AG04450 (cell line): ENCODE data around the gene BMERB1. TPM values are rescaled to one million over a fixed set of nuclear protein-coding genes. Genes with fewer than 3 reads are reported as not detected.

Source experiments
- CTCF ChIA-PET: fragments of 300-600, 350-600 bp; formaldehyde crosslinking; extraction: SDS; loops from one replicate; lab custom pipeline; 2022; ENCODE audit warnings: antibody characterized with exemption, inconsistent platforms; lab: Charles Lee
- POLR2A ChIA-PET: fragments of 350-600 bp; formaldehyde crosslinking; extraction: SDS; loops from one replicate; lab custom pipeline; 2021; ENCODE audit warnings: antibody characterized with exemption, inconsistent platforms; lab: Yijun Ruan, JAX
- DNase-seq: peaks from one replicate; pipeline ENCODE4 v3.0.0-alpha.2; 2011; ENCODE audit warnings: low read depth, low spot score
- H3K27ac ChIP-seq: one replicate; pipeline ENCODE4 v1.5.1; 2012; ENCODE audit warnings: low read depth, low read length, control low read depth
- H3K27me3 ChIP-seq: one replicate; pipeline ENCODE4 v1.6.0; 2012; ENCODE audit warnings: low read length; ENCODE audit not compliant: control insufficient read depth, insufficient read depth
- H3K4me3 ChIP-seq: 2 replicates; pipeline ENCODE4 v1.5.1; 2011; ENCODE audit warnings: mild to moderate bottlenecking, low read depth, low read length, control low read depth
- H3K9me3 ChIP-seq: 2 replicates; pipeline ENCODE4 v1.5.1; 2012; ENCODE audit warnings: low read length; ENCODE audit not compliant: control insufficient read depth, insufficient read depth
- CTCF ChIP-seq: IDR thresholded peaks from 2 replicates; pipeline ENCODE4 v1.5.1; 2011; ENCODE audit warnings: low read depth, low read length, control low read depth, inconsistent platforms
- polyA plus RNA-seq: library from polyadenylated mRNA; depleted of rRNA; stranded (reverse); fragments of >200 nt; gene quantifications from 2 replicates; pipeline ENCODE4 v1.2.3, GENCODE V29; 2011

Gene BMERB1
- polyA plus RNA-seq, 1 experiment: 43.9 TPM

DNA sequence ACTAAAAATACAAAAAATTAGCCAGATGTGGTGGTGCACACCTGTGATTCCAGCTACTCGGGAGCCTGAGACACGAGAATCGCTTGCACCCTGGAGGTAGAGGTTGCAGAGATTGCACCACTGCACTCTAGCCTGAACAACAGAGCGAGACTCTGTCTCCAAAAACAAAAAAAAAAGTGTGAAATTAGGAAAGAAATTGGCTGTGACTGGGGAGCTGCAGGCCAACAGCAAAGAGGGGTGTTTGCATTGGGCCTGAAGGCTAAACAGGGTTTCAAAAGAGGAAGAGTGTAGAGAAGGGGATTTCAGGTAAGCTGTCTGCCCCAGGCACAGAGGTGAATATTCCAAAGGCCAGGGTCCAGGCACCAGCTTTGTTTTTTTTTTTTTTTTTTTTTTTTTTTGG lies 9.4 kb downstream of the BMERB1 start:
- no peaks in the 10 kb centered on the region; the same call in 1 of the 2 replicates for H3K9me3 ChIP-seq
- DNase-seq: no peak
- no peaks in the 10 kb centered on the region for H3K27me3 ChIP-seq
- POLR2A ChIA-PET: no interaction called here
- H3K27ac ChIP-seq: no peak overlapping the region
- CTCF ChIA-PET: interaction anchor here (0.6 to 1.2 kb wide), 3 partner anchors 16 to 262 kb away, joined by 3 to 6 read pairs (median 5); no protein-coding TSS in a partner anchor
- no peak overlapping the region for H3K4me3 ChIP-seq
- TF ChIP-seq CTCF: no peak

- H3K27ac ChIP-seq: no peak overlapping the region
- no peak overlapping the region for H3K4me3 ChIP-seq
- ChIA-PET CTCF (interaction anchor here (0.9 to 1.2 kb wide), 2 partner anchors 17 to 24 kb away, joined by 3 to 6 read pairs; no protein-coding TSS in a partner anchor), POLR2A (interaction anchor here (0.5 kb wide), 1 partner anchor 20 kb away, joined by 4 read pairs; no protein-coding TSS in a partner anchor)
- TF ChIP-seq CTCF: no peak
- H3K27me3 ChIP-seq: no peaks in the 10 kb centered on the region
- H3K9me3 ChIP-seq: no peaks in the 10 kb centered on the region; the same call in 1 of the 2 replicates
- DNase-seq: no peak
These were observed 9.9 kb downstream of the BMERB1 start for GRCh38 chr16:15444264-15444663.

- Histone ChIP-seq H3K9me3 (no peaks in the 10 kb centered on the region; the same call in 1 of the 2 replicates), H3K27me3 (no peaks in the 10 kb centered on the region), H3K4me3 (no peak overlapping the region), H3K27ac (no peak overlapping the region)
- CTCF ChIA-PET: no interaction called here
- no peak for DNase-seq
- POLR2A ChIA-PET: no interaction called here
- TF ChIP-seq CTCF: no peak
These were observed 11.1 kb downstream of the BMERB1 start for GRCh38 chr16:15445450-15445849.

- Histone ChIP-seq H3K27ac (no peak overlapping the region), H3K4me3 (no peak overlapping the region), H3K27me3 (no peaks in the 10 kb centered on the region), H3K9me3 (no peaks in the 10 kb centered on the region; the same call in 1 of the 2 replicates)
- DNase-seq: no peak
- CTCF ChIA-PET: no interaction called here
- TF ChIP-seq CTCF: no peak
- POLR2A ChIA-PET: no interaction called here
These were observed 12.5 kb downstream of the BMERB1 start for GRCh38 chr16:15446901-15447300.

- Histone ChIP-seq H3K27me3 (no peaks in the 10 kb centered on the region), H3K27ac (no peak overlapping the region), H3K9me3 (no peaks in the 10 kb centered on the region), H3K4me3 (no peak overlapping the region)
- TF ChIP-seq CTCF: no peak
- ChIA-PET CTCF (interaction anchor here (0.8 kb wide), 1 partner anchor 15 kb away, joined by 3 read pairs; no protein-coding TSS in a partner anchor), POLR2A (no interaction called here)
- DNase-seq: no peak
These were observed 16.2 kb downstream of the BMERB1 start for GRCh38 chr16:15450624-15451023.
